Gastrocnemius medialis (tissue), 4 donors: ENCODE results near the gene GABARAPL1. TPM values are rescaled to one million over a fixed set of nuclear protein-coding genes. Genes with fewer than 3 reads are reported as not detected.

Experiments
- ATAC-seq, 2 donors: fragments of 150-250 bp; one replicate each; pipeline ENCODE4 v1.9.1; 2016
- DNase-seq, 2 donors: peaks; one replicate each; pipeline ENCODE4 v3.0.0-alpha.2; 2019
- H3K27ac ChIP-seq, 4 donors: fragments of 200-600 bp; sonication (generic); 1 replicate in 1 of 4; 2 replicates in 3 of 4; pipeline ENCODE4 v1.5.1; 2016 to 2018; ENCODE audit warnings: mild to moderate bottlenecking in 2 of 4, moderate library complexity in 1 of 4
- H3K27me3 ChIP-seq, 3 donors: fragments of 200-600 bp; sonication (generic) in 2 of 3; 1 replicate in 1 of 3; 2 replicates in 2 of 3; pipeline versions ENCODE4 v1.5.1 to v1.6.0; 2016 to 2019; ENCODE audit warnings: mild to moderate bottlenecking in 1 of 3, moderate library complexity in 1 of 3
- H3K36me3 ChIP-seq, 2 donors: fragments of 200-600 bp; sonication (generic) in 1 of 2; one replicate each; pipeline ENCODE4 v1.5.1; 2017 to 2018
- H3K4me1 ChIP-seq, 2 donors: fragments of 200-600 bp; sonication (generic) in 1 of 2; one replicate each; pipeline ENCODE4 v1.5.1; 2016 to 2017; ENCODE audit warnings: mild to moderate bottlenecking in 2 of 2
- H3K4me3 ChIP-seq, 4 donors: fragments of 200-600 bp; sonication (generic) in 3 of 4; 1 replicate in 1 of 4; 2 replicates in 3 of 4; pipeline ENCODE4 v1.5.1; 2016 to 2019; ENCODE audit warnings: mild to moderate bottlenecking in 2 of 4
- H3K9me3 ChIP-seq, 3 donors: fragments of 200-600 bp; sonication (generic) in 2 of 3; 1 replicate in 1 of 3; 2 replicates in 2 of 3; pipeline ENCODE4 v1.5.1; 2016 to 2019
- POLR2A ChIP-seq, 2 donors: fragments of 450-650 bp; IDR thresholded peaks; one replicate each; pipeline ENCODE4 v1.6.1; 2017; ENCODE audit warnings: antibody characterized with exemption in 2 of 2, mild to moderate bottlenecking in 2 of 2, moderate library complexity in 2 of 2
- in situ Hi-C, 4 donors: fragments of 200-750 bp; cut with MboI; loops; one replicate each; pipeline versions ENCODE4 v1.15.0 to v1.8.0; 2017; ENCODE audit warnings: low sequenced_read_pairs in 4 of 4
- intact Hi-C: fragments of 100-400 bp; cut with DNase I; formaldehyde crosslinking; loops from one replicate; pipeline ENCODE4 v1.15.1; 2023; ENCODE audit warnings: low total_unique reads
- total RNA-seq, 4 donors: library from RNA; depleted of rRNA; stranded (reverse); fragments of >200 nt; gene quantifications; one replicate each; pipeline versions ENCODE4 v1.1.0 to v1.2.3, GENCODE V29; 2016
- TF ChIP-seq, protein P1 (sequence below), 5 experiments: fragments of 450-650 bp in 3 of 5; fragments of 200-600 bp in 2 of 5; sonication (generic) in 2 of 5; IDR thresholded peaks in 4 of 5; conservative IDR thresholded peaks in 1 of 5; 1 replicate in 4 of 5; 2 replicates in 1 of 5; pipeline ENCODE4 v1.5.1; 2016 to 2019; ENCODE audit warnings: antibody characterized with exemption in 5 of 5, mild to moderate bottlenecking in 3 of 5, moderate library complexity in 3 of 5

Gene GABARAPL1
- total RNA-seq, 4 donors from 2014 or later, result 144 to 605 (median 175) TPM

DNA sequence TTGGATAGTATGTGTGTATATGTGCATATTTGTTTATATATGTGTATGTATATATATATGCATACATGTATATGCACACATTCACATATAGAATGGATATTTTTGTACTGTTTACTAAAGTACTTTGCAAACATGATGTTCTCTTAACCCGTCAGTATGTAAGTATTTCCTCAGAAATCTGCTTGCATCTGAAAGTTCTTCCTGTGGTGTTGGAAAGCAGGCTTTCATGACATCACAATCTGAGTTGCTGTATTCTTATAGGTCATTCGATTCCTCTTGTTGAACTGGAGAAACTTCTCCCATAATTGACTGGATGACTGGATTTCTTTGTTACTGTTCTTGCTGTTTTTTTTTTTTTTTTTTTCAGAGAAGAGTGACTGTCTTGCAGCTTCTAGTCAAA lies 29.1 kb downstream of the GABARAPL1 start:
- no peaks in the 10 kb centered on the region for H3K4me1 ChIP-seq
- H3K27me3 ChIP-seq, result no peaks in the 10 kb centered on the region
- no peak overlapping the region for H3K4me3 ChIP-seq
- ATAC-seq, result no peak
- H3K36me3 ChIP-seq, result no peaks in the 10 kb centered on the region
- DNase-seq, result no peak
- in situ Hi-C loops, result no loop called here
- H3K27ac ChIP-seq, result no peak overlapping the region
- H3K9me3 ChIP-seq, result no peaks in the 10 kb centered on the region
- TF ChIP-seq, protein P1, sequence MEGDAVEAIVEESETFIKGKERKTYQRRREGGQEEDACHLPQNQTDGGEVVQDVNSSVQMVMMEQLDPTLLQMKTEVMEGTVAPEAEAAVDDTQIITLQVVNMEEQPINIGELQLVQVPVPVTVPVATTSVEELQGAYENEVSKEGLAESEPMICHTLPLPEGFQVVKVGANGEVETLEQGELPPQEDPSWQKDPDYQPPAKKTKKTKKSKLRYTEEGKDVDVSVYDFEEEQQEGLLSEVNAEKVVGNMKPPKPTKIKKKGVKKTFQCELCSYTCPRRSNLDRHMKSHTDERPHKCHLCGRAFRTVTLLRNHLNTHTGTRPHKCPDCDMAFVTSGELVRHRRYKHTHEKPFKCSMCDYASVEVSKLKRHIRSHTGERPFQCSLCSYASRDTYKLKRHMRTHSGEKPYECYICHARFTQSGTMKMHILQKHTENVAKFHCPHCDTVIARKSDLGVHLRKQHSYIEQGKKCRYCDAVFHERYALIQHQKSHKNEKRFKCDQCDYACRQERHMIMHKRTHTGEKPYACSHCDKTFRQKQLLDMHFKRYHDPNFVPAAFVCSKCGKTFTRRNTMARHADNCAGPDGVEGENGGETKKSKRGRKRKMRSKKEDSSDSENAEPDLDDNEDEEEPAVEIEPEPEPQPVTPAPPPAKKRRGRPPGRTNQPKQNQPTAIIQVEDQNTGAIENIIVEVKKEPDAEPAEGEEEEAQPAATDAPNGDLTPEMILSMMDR (IDR thresholded peaks at IDR 0.05 in 4 of 5, conservative IDR thresholded peaks at IDR 0.05 in 1 of 5), result no peak
- no peak for TF ChIP-seq POLR2A (IDR thresholded peaks at IDR 0.05)
- intact Hi-C loops, result no loop called here

DNA sequence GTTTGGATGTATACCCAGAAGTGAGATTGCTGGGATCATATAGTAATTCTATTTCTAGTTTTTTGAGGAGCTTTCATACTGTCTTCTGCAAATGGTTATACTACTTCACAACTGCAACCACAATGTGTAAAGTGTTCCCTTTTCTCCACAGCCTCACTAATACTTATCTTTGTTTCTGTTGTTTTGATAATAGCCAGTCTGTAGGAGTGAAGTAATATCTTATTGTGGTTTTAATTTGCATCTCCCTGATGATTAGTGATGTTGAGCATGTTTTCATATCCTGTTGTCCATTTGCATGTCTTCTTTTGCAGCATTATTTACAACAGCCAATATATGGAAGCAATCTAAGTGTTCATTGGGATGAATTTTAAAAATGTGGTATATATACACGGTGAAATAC lies 29.9 kb downstream of the GABARAPL1 start:
- H3K36me3 ChIP-seq, result no peaks in the 10 kb centered on the region
- ATAC-seq, result no peak
- H3K27ac ChIP-seq, result no peak overlapping the region
- no peak for TF ChIP-seq POLR2A (IDR thresholded peaks at IDR 0.05)
- TF ChIP-seq, protein P1 (IDR thresholded peaks at IDR 0.05 in 4 of 5, conservative IDR thresholded peaks at IDR 0.05 in 1 of 5), result no peak
- H3K27me3 ChIP-seq, result no peaks in the 10 kb centered on the region
- no peaks in the 10 kb centered on the region for H3K9me3 ChIP-seq
- intact Hi-C loops, result no loop called here
- H3K4me1 ChIP-seq, result no peaks in the 10 kb centered on the region
- in situ Hi-C loops, result no loop called here
- no peak overlapping the region for H3K4me3 ChIP-seq
- no peak for DNase-seq

DNA sequence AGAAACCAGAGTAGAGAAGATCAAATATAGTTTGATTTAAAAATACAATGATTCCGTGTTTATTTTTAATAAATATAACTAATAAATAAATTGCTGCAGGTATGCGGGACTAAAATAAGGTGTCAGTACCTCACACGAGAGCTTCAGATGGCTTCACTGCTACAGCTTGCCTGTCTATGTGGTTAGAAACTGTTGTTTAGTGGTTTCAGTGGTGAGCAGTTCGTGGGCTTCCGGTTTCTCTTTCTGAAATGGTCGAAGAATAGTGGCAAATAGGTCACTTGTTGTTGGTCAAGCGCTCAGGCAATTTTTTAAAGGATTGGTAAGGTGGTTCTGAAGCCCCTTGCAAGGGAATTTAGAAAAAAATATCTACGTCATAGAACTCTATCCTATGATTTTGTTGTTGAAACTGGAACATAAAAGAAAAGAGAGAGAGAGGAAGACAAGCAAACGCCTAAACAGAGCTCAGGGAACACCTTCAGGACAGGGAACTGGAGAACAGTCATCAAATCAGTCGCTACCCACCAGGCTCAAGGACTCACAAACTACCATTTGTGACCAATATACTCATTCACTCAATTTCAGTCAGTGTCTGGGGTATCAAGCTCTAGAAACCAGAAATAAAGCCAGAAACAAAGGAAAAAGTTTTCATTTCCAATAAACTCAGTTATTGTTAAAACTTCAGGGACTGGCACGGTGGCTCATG lies 31.3 kb downstream of the GABARAPL1 start:
- H3K4me3 ChIP-seq, result no peak overlapping the region

DNA sequence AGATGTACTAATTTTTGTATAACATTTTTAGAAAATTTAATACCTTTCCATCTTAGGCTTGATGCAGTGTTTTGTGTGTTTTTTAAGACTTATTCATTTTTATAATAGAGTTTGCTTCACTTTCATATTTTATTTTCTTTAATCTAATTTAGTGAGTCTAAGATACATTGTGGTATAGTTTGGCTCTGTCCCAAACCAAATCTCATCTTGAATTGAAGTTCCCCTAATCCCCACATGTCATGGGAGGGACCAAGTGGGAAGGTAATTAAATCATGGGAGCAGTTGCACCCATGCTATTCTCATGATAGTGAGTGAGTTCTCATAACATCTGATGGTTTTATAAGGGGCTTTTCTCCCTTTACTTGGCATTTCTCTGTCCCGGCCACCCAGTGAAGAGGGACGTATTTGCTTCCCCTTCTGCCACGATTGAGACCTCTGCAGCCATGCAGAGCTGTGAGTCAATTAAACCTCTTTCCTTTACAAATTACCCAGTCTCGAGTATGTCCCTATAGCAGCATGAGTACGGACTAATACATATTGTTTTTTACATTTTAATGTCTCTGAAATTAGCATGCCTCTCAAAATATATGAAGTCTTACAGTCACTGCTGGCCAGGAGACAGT lies 34.9 kb downstream of the GABARAPL1 start:
- H3K9me3 ChIP-seq, result no peaks in the 10 kb centered on the region
- intact Hi-C loops (no loop called here), in situ Hi-C loops (no loop called here)
- ATAC-seq (no peak), DNase-seq (no peak)
- TF ChIP-seq POLR2A (IDR thresholded peaks at IDR 0.05), result no peak
- TF ChIP-seq, protein P1 (IDR thresholded peaks at IDR 0.05 in 4 of 5, conservative IDR thresholded peaks at IDR 0.05 in 1 of 5), result no peak
- H3K4me1 ChIP-seq, result no peaks in the 10 kb centered on the region
- no peak overlapping the region for H3K27ac ChIP-seq
- H3K27me3 ChIP-seq, result no peaks in the 10 kb centered on the region
- H3K36me3 ChIP-seq, result no peaks in the 10 kb centered on the region
- H3K4me3 ChIP-seq, result no peak overlapping the region

More for the DNA sequence above, 31.3 kb downstream of the GABARAPL1 start:
- Histone ChIP-seq H3K27me3 (no peaks in the 10 kb centered on the region), H3K36me3 (no peaks in the 10 kb centered on the region), H3K27ac (no peak overlapping the region), H3K9me3 (no peaks in the 10 kb centered on the region), H3K4me1 (no peaks in the 10 kb centered on the region)
- intact Hi-C loops (no loop called here), in situ Hi-C loops (no loop called here)
- no peak for DNase-seq
- ATAC-seq, result no peak
- TF ChIP-seq POLR2A (IDR thresholded peaks at IDR 0.05), result no peak
- TF ChIP-seq, protein P1 (IDR thresholded peaks at IDR 0.05 in 4 of 5, conservative IDR thresholded peaks at IDR 0.05 in 1 of 5), result no peak
